GM13977 (cell line): Measurements from ENCODE around the gene SHFL.

Experiments
- DNase-seq: peaks from one replicate; pipeline ENCODE4 v3.0.0; 2012; ENCODE audit warnings: low spot score
- CTCF ChIP-seq: IDR thresholded peaks from 2 replicates; pipeline ENCODE4 v1.5.1; 2012; ENCODE audit warnings: mild to moderate bottlenecking, control low read depth; ENCODE audit not compliant: insufficient read depth; ENCODE audit errors: extremely low read depth, missing control alignments
- in situ Hi-C: fragments of 300-500 bp; cut with MboI; formaldehyde crosslinking; loops from one replicate; pipeline ENCODE4 v1.12.0; 2022; ENCODE audit warnings: low sequenced_read_pairs, low pct_unique_long_range_greater_than_20kb, mixed read lengths, inconsistent platforms; ENCODE audit not compliant: unreplicated experiment

Gene SHFL

DNA sequence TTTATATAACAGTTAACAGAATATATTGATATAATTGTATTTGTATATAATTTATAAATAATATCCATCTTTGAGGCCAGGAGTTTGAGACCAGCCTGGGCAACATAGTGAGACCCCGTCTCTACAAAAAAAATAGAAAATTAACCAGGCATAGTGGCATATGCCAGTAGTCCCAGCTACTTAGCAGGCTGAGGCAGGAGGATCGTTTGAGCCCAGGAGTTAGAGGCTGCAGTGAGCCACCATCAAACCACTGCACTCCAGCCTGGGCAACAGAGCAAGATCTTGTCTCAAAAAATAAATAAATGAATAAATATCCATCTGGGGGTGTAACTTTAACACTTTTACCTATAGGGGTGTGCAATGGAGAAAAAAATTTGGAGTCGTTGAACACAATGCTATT, 1.3 kb upstream of the SHFL start:
- DNase-seq: no peak
- TF ChIP-seq CTCF: no peak
- in situ Hi-C loops: no loop called here

- TF ChIP-seq CTCF: no peak
- DNase-seq: no peak
- in situ Hi-C loops: no loop called here
These were observed 575 bp downstream of the SHFL start for GRCh38 chr19:10086591-10087192.

DNA sequence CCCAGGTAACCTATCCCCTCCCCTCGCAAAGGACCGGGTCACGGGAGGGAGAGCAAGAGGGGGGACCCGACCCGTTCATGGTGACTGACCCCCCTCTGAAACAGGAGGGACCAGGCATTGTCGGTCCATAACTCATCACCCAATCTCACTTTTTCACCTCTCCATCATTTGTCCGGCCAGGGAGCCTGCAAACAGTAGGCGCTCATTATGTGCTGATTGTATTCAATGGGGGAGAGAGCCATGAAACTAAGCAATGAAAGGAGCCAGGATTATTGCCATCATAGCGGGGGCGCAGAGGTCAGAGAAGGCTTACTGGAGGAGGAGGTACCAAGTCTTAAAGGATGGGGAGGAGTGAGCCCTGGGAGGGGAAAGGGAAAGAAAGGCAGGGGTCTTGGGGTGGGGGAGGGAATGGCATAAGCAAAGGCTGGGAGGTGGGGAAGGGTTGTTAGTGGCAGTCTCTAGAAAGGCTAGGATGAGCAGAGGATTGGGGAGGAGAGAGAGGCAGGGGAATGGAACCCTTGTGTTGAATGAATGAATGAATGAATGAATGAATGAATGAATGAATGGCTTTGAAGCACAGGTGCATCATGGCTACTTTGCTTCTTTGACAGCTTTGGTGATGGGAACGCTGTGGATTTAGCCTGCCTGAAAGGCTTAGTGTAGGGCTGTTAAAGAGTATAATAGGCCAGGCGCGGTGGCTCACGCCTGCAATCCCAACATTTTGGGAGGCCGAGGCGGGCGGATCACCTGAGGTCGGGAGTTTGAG, 1.4 kb downstream of the SHFL start:
- DNase-seq: no peak
- TF ChIP-seq CTCF: no peak
- in situ Hi-C loops: no loop called here

- TF ChIP-seq CTCF: no peak
- in situ Hi-C loops: no loop called here
- no peak for DNase-seq
These were observed 2.9 kb downstream of the SHFL start for GRCh38 chr19:10088949-10089554.

GRCh38 chr19:10089801-10090375, 3.8 kb downstream of the SHFL start:
- TF ChIP-seq CTCF: no peak
- no peak for DNase-seq
- in situ Hi-C loops: no loop called here

DNA sequence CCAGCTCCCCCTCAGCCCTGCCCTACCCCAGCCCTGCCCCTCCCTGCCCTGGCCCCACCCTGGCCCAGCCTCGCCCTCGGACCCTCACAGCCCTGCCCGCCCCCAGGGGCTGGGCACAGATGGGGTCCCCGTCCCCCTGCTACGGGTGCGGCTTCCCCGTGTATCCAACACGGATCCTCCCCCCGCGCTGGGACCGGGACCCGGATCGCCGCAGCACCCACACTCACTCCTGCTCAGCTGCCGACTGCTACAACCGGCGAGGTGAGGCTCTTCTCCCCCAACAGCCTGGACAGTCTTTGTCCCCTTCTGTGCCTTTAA, 5.2 kb downstream of the SHFL start:
- no peak for TF ChIP-seq CTCF
- in situ Hi-C loops: no loop called here
- no peak for DNase-seq
